LNCAP (cell line): ENCODE results near the gene CORO2A.
A peak's percentile ranks its signal among the peaks of the same experiment; 100 is the strongest.

Experiments used
- CTCF ChIP-seq: fragments of 450-650 bp; IDR thresholded peaks from 2 replicates; pipeline ENCODE4 v1.5.1; 2017; ENCODE audit warnings: mild to moderate bottlenecking

CORO2A gene

GRCh38 chr9:98132158-98132557, 60.3 kb downstream of the CORO2A start:
- no peak for TF ChIP-seq CTCF

- TF ChIP-seq CTCF, result no peak
Observed at GRCh38 chr9:98130576-98131228, 61.7 kb downstream of the CORO2A start.

GRCh38 chr9:98129451-98129881, 63.0 kb downstream of the CORO2A start:
- TF ChIP-seq CTCF, result no peak

GRCh38 chr9:98128316-98128715, 64.1 kb downstream of the CORO2A start:
- TF ChIP-seq CTCF, result no peak

GRCh38 chr9:98127226-98127625, 65.2 kb downstream of the CORO2A start:
- TF ChIP-seq CTCF, result no peak

- TF ChIP-seq CTCF, result no peak
Observed at GRCh38 chr9:98124637-98125426, 67.6 kb downstream of the CORO2A start.

- TF ChIP-seq CTCF, result peak; percentile 73
Observed at GRCh38 chr9:98121058-98121457, 71.4 kb downstream of the CORO2A start.
